GM12864 (cell line): ENCODE results near the gene CEACAM3.

Experiments used
- DNase-seq: peaks from one replicate; pipeline ENCODE4 v3.0.0-alpha.2; 2011; ENCODE audit warnings: low read depth
- H3K4me3 ChIP-seq: 2 replicates; pipeline ENCODE4 v1.5.1; 2011; ENCODE audit warnings: mild to moderate bottlenecking, low read depth, low read length, control low read depth
- CTCF ChIP-seq: IDR thresholded peaks from 2 replicates; pipeline ENCODE4 v1.5.1; 2011; ENCODE audit warnings: low read depth, mild to moderate bottlenecking, moderate library complexity, low read length, control low read depth, inconsistent platforms; ENCODE audit errors: missing control alignments

Gene CEACAM3

GRCh38 chr19:41853768-41854167, 57.4 kb downstream of the CEACAM3 start:
- no peak for TF ChIP-seq CTCF
- no peak for DNase-seq
- H3K4me3 ChIP-seq = no peak overlapping the region

- DNase-seq = no peak
Measured at GRCh38 chr19:41859213-41859617, 62.8 kb downstream of the CEACAM3 start.

DNA sequence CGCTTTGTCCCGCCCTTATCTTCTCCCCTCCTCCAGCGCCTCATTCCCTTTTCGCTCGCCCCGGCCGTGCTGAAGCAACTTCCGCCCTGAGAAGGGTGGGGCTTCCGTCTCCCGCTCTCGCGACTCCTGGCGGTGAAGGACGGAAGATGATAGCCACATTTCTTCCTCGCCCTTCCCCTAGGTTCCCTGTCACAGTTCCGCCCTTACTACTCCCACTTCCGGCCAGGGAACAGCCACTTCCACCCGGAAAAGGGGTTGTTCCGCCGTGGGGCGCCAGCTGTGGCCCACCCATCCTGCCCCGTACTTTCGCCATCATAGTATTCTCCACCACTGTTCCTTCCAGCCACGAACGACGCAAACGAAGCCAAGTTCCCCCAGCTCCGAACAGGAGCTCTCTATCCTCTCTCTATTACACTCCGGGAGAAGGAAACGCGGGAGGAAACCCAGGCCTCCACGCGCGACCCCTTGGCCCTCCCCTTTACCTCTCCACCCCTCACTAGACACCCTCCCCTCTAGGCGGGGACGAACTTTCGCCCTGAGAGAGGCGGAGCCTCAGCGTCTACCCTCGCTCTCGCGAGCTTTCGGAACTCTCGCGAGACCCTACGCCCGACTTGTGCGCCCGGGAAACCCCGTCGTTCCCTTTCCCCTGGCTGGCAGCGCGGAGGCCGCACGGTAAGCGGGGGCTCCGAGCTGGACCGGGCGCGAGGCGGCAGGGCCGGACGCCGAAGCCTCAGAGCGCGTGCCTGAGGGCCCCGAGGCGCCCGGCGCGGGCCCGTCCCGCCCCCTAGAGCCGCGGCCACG, 63.4 kb downstream of the CEACAM3 start, which contains the start of gene RPS19:
TSS of gene RPS19 (plus strand) at position 638 of the 801 bp plus-strand sequence. CDS start 520 bp downstream, outside the sequence.
- peak; percentile 68 for TF ChIP-seq CTCF
- peak within 1 kb of the TSS; percentile 68 for H3K4me3 ChIP-seq
- peak; percentile 95 for DNase-seq

More at GRCh38 chr19:41859213-41859617, 62.8 kb downstream of the CEACAM3 start:
- H3K4me3 ChIP-seq = peak overlapping the region; percentile 40; the same call in 1 of the 2 replicates
- TF ChIP-seq CTCF = no peak

DNA sequence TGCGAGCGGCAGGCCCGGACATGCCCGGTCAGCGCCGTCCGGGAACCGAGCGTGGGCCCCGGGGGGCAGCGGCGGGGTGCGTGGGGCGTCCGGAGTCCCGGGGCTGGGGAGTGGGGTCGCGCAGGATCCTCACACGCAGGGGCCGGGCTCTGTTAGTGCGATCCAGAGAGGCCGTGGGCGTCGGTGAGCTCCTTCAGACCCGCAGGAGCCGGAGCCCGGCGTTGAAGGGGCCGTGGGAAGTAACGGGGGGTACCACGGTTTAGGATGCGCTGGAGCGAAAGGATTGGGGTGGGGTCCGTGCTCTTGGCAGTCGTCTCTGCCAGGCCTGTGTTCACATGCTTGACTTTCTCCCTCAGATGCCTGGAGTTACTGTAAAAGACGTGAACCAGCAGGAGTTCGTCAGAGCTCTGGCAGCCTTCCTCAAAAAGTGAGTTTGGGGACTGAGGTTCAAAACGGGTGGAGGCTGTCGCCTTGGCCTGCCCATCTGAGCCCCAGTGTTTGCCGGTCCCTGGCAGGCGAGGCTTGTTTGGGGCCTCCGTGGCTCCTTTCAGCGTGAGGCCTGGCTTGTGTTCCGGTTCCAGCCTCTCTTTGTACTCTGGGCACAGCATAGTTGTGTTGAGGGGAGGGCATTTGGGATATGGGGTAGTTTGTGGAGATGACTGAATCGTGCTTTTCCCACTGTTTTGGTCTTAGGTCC, 64.2 kb downstream of the CEACAM3 start:
- no peak for TF ChIP-seq CTCF
- H3K4me3 ChIP-seq = peak overlapping the region; percentile 68
- no peak for DNase-seq
